ENCODE measurements around the gene RFNG.

DNA sequence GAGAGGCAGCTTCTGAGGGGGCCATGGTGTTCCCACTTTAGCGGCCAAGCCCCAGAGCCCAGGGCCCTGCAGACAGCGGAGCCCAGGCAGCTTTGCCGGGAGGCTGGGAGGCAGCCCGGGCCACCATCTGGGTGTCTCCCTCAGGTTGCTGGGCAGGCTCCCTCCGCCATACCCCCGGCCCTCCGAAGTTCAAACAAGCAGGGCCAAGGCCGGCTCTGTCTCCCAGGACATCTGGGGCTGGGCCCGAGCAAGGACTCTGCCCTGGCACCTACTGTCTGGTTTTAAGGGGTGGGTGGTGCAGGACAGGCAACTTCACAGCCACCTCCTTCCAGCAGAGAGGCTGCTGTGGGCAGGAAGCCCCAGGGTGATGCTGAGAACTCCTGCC, 11.4 kb upstream of the RFNG start:
- no peak for TF ChIP-seq POLR2A (IDR thresholded peaks at IDR 0.05)
- TF ChIP-seq, protein P1, sequence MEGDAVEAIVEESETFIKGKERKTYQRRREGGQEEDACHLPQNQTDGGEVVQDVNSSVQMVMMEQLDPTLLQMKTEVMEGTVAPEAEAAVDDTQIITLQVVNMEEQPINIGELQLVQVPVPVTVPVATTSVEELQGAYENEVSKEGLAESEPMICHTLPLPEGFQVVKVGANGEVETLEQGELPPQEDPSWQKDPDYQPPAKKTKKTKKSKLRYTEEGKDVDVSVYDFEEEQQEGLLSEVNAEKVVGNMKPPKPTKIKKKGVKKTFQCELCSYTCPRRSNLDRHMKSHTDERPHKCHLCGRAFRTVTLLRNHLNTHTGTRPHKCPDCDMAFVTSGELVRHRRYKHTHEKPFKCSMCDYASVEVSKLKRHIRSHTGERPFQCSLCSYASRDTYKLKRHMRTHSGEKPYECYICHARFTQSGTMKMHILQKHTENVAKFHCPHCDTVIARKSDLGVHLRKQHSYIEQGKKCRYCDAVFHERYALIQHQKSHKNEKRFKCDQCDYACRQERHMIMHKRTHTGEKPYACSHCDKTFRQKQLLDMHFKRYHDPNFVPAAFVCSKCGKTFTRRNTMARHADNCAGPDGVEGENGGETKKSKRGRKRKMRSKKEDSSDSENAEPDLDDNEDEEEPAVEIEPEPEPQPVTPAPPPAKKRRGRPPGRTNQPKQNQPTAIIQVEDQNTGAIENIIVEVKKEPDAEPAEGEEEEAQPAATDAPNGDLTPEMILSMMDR (IDR thresholded peaks at IDR 0.05) = no peak
